ENCODE results near the gene SLAMF9.
A peak's percentile ranks its signal among the peaks of the same experiment; 100 is the strongest.

The SLAMF9 gene

DNA sequence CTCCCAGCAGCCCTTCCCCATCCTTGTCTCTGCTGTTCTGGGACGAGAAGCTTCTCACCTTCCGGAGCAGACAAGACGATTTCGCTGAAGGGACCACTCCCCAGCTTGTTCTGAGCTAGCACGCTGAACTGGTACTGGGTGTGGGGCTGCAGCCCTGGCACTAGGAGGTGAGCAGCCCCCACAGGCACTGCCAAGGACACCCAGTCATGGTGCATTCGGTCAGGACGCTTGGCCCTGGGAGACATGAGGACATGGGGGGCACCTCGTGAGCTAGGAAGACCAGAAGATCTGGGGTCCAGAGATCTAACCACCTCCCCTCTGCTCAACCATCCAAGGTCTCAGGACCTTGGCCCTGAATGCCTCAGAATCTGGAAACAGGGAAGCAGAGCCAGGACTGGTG is 23.4 kb downstream of the SLAMF9 start:
- Histone ChIP-seq H3K27ac (ENCODE audit: low read length) (no peak overlapping the region), H3K9me3 (ENCODE audit: control insufficient read depth in 1 of 2, low read length in 2 of 2) (no peaks in the 10 kb centered on the region), H3K4me3 (ENCODE audit: low read depth in 1 of 2, low read length in 2 of 2) (no peak overlapping the region), H3K27me3 (ENCODE audit: low read depth, low read length) (no peaks in the 10 kb centered on the region), H3K36me3 (ENCODE audit: control insufficient read depth in 1 of 2, insufficient read depth in 2 of 2, low read length in 2 of 2) (no peaks in the 10 kb centered on the region), H3K4me1 (ENCODE audit: control insufficient read depth in 1 of 2, insufficient read depth in 2 of 2, low read length in 2 of 2) (peaks cover 4 to 13% of the 10 kb centered on the region in 2 donors)

DNA sequence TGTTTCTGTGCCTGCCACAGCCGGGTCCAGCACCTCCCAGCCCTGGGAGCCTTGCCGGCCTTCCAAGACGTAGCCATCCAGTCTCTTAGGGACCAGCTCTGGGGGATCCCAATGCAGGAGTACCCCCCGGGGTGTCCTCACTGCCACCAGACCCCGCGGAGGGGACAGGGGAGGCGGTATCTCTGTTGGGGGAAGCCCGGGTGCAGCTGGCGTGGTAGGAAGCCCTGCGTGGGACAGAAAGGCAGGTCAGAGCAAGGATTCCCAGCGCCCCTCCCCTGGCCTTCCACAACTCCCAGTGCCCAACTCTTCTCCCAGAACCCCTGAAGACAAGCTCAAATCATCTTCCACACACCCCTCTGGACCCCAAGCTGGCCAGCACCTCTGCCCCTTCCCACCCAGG is 23.8 kb downstream of the SLAMF9 start:
- Histone ChIP-seq H3K9me3 (ENCODE audit: control insufficient read depth in 1 of 2, low read length in 2 of 2) (no peaks in the 10 kb centered on the region), H3K4me3 (ENCODE audit: low read depth in 1 of 2, low read length in 2 of 2) (no peak overlapping the region), H3K36me3 (ENCODE audit: control insufficient read depth in 1 of 2, insufficient read depth in 2 of 2, low read length in 2 of 2) (peaks cover 0 to 1% of the 10 kb centered on the region in 2 donors), H3K27me3 (ENCODE audit: low read depth, low read length) (no peaks in the 10 kb centered on the region), H3K4me1 (ENCODE audit: control insufficient read depth in 1 of 2, insufficient read depth in 2 of 2, low read length in 2 of 2) (peaks cover 4 to 13% of the 10 kb centered on the region in 2 donors), H3K27ac (ENCODE audit: low read length) (no peak overlapping the region)

DNA sequence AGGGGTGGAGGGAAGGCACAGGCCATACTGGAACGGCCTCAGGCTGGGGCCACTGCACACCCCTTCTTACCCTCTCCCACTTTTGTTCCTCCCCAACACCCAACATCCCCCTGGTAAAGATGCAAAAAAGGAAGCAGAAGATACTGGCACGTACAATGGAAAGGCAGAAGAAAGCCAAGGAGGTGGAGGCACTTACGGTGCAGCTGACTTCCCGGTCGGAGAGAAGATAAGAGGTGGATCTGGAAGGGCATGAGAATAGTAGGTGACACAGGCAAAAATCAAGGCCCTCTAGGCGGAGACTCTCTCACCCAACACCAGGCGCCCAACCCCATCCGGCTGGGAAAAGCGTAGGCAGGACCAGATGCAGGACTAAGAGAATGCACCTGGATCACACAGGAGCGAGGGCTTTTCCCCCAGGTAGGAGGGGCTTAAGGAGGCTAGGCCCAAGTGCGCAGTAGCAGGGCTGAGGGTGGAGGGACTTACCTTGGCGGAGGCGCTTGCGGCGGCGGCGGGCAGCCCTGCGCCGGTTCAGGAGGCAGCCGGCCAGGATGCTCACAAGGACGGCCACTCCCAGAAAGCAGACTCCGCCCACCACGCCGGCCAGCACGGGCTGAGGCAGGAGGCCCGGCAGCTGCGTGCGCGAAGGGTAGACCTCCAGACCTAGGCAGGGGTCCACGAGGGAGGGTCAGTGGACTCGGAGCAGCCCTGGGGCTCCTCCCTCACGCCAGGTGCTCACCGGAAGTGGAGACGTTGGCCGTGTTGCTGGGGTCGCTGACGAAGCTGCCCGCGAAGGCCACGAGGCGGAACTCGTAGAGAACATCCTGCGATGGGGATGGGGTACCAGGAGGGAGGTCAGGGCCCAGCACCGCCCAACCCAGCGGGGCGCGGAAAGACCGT is 24.6 kb downstream of the SLAMF9 start:
- Histone ChIP-seq H3K36me3 (ENCODE audit: control insufficient read depth in 1 of 2, insufficient read depth in 2 of 2, low read length in 2 of 2) (peaks cover 0 to 8% of the 10 kb centered on the region in 2 donors), H3K27ac (ENCODE audit: low read length) (no peak overlapping the region), H3K4me3 (ENCODE audit: low read depth in 1 of 2, low read length in 2 of 2) (no peak overlapping the region)

GRCh38 chr1:159928491-159929050 is 25.5 kb downstream of the SLAMF9 start:
- peaks cover 0 to 14% of the 10 kb centered on the region in 2 donors for H3K36me3 ChIP-seq (ENCODE audit: control insufficient read depth in 1 of 2, insufficient read depth in 2 of 2, low read length in 2 of 2)
- no peak overlapping the region for H3K27ac ChIP-seq (ENCODE audit: low read length)
- no peaks in the 10 kb centered on the region for H3K27me3 ChIP-seq (ENCODE audit: low read depth, low read length)
- H3K4me1 ChIP-seq (ENCODE audit: control insufficient read depth in 1 of 2, insufficient read depth in 2 of 2, low read length in 2 of 2): peaks cover 4 to 13% of the 10 kb centered on the region in 2 donors
- no peak overlapping the region for H3K4me3 ChIP-seq (ENCODE audit: low read depth in 1 of 2, low read length in 2 of 2)
- no peaks in the 10 kb centered on the region for H3K9me3 ChIP-seq (ENCODE audit: control insufficient read depth in 1 of 2, low read length in 2 of 2)

More for the DNA sequence above, 24.6 kb downstream of the SLAMF9 start:
- H3K9me3 ChIP-seq (ENCODE audit: control insufficient read depth in 1 of 2, low read length in 2 of 2): no peaks in the 10 kb centered on the region
- peaks cover 4 to 13% of the 10 kb centered on the region in 2 donors for H3K4me1 ChIP-seq (ENCODE audit: control insufficient read depth in 1 of 2, insufficient read depth in 2 of 2, low read length in 2 of 2)
- H3K27me3 ChIP-seq (ENCODE audit: low read depth, low read length): no peaks in the 10 kb centered on the region

- H3K27ac ChIP-seq (ENCODE audit: low read length): no peak overlapping the region
These were observed 26.1 kb downstream of the SLAMF9 start for GRCh38 chr1:159927849-159928431.

DNA sequence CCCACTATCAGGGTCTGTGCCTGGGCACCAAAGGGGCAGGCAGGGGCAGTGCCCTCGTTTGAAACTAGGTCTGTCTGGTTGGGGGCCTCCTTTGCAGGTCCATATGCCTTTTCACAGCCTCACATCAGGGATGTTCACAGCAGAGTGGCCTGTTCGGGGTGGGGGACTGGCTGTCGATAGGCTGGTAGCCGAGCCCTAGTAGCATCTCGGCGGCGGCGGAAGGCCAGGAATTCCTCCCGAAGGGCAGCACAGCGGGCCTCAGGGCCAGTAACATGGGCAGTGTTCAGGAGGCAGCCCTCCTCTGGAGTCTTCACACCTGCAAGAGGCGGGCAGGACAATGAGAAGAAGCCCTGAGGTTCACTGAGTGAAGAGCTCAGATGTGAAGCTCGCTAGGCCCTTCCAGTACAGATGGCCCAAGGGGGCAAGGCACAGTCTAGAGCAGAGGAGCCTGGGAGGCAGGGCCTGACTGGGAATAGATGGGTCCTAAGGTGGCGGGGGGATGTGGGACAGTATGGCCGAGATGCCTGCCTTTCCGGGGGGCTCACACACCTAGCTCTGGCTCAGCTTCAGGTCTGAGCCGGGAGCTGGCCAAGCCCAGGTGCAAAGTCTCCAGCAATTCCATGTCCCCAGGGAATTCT is 26.7 kb downstream of the SLAMF9 start:
- H3K27me3 ChIP-seq (ENCODE audit: low read depth, low read length): no peaks in the 10 kb centered on the region
- H3K36me3 ChIP-seq (ENCODE audit: control insufficient read depth in 1 of 2, insufficient read depth in 2 of 2, low read length in 2 of 2): peaks cover 0 to 14% of the 10 kb centered on the region in 2 donors
- no peak overlapping the region for H3K27ac ChIP-seq (ENCODE audit: low read length)
- peaks cover 6 to 20% of the 10 kb centered on the region in 2 donors for H3K4me1 ChIP-seq (ENCODE audit: control insufficient read depth in 1 of 2, insufficient read depth in 2 of 2, low read length in 2 of 2)
- H3K4me3 ChIP-seq (ENCODE audit: low read depth in 1 of 2, low read length in 2 of 2): no peak overlapping the region
- H3K9me3 ChIP-seq (ENCODE audit: control insufficient read depth in 1 of 2, low read length in 2 of 2): no peaks in the 10 kb centered on the region

More at GRCh38 chr1:159927849-159928431, 26.1 kb downstream of the SLAMF9 start:
- no peaks in the 10 kb centered on the region for H3K9me3 ChIP-seq (ENCODE audit: control insufficient read depth in 1 of 2, low read length in 2 of 2)
- H3K36me3 ChIP-seq (ENCODE audit: control insufficient read depth in 1 of 2, insufficient read depth in 2 of 2, low read length in 2 of 2): peaks cover 0 to 14% of the 10 kb centered on the region in 2 donors
- H3K4me3 ChIP-seq (ENCODE audit: low read depth in 1 of 2, low read length in 2 of 2): no peak overlapping the region
- H3K4me1 ChIP-seq (ENCODE audit: control insufficient read depth in 1 of 2, insufficient read depth in 2 of 2, low read length in 2 of 2): peaks cover 4 to 14% of the 10 kb centered on the region in 2 donors
- no peaks in the 10 kb centered on the region for H3K27me3 ChIP-seq (ENCODE audit: low read depth, low read length)

- Histone ChIP-seq H3K27ac (ENCODE audit: low read length) (peak overlapping the region; percentile 100), H3K4me1 (ENCODE audit: control insufficient read depth in 1 of 2, insufficient read depth in 2 of 2, low read length in 2 of 2) (peaks cover 20 to 29% of the 10 kb centered on the region in 2 donors)
These were observed 28.3 kb downstream of the SLAMF9 start for GRCh38 chr1:159925719-159926078.

GRCh38 chr1:159924791-159925718 is 29.0 kb downstream of the SLAMF9 start, which contains the start of gene TAGLN2:
Gene TAGLN2, minus strand, starts transcription at chr1:159925507. Its CDS starts 4,998 bp downstream, at chr1:159920509.
- Histone ChIP-seq H3K27ac (ENCODE audit: low read length) (peak within 1 kb of the TSS; percentile 100), H3K27me3 (ENCODE audit: low read depth, low read length) (no peaks in the 10 kb centered on the region), H3K36me3 (ENCODE audit: control insufficient read depth in 1 of 2, insufficient read depth in 2 of 2, low read length in 2 of 2) (peaks cover 12 to 21% of the 10 kb centered on the region in 2 donors), H3K4me3 (ENCODE audit: low read depth in 1 of 2, low read length in 2 of 2) (peak within 1 kb of the TSS; percentile 77 to 93), H3K9me3 (ENCODE audit: control insufficient read depth in 1 of 2, low read length in 2 of 2) (no peaks in the 10 kb centered on the region), H3K4me1 (ENCODE audit: control insufficient read depth in 1 of 2, insufficient read depth in 2 of 2, low read length in 2 of 2) (peaks cover 20 to 35% of the 10 kb centered on the region in 2 donors)

More at GRCh38 chr1:159925719-159926078, 28.3 kb downstream of the SLAMF9 start:
- H3K27me3 ChIP-seq (ENCODE audit: low read depth, low read length): no peaks in the 10 kb centered on the region
- H3K4me3 ChIP-seq (ENCODE audit: low read depth in 1 of 2, low read length in 2 of 2): peak overlapping the region; percentile 77 to 93
- H3K9me3 ChIP-seq (ENCODE audit: control insufficient read depth in 1 of 2, low read length in 2 of 2): no peaks in the 10 kb centered on the region
- peaks cover 5 to 15% of the 10 kb centered on the region in 2 donors for H3K36me3 ChIP-seq (ENCODE audit: control insufficient read depth in 1 of 2, insufficient read depth in 2 of 2, low read length in 2 of 2)

- Histone ChIP-seq H3K36me3 (ENCODE audit: control insufficient read depth in 1 of 2, insufficient read depth in 2 of 2, low read length in 2 of 2) (peaks cover 20 to 30% of the 10 kb centered on the region in 2 donors), H3K4me1 (ENCODE audit: control insufficient read depth in 1 of 2, insufficient read depth in 2 of 2, low read length in 2 of 2) (peaks cover 20 to 44% of the 10 kb centered on the region in 2 donors), H3K27me3 (ENCODE audit: low read depth, low read length) (no peaks in the 10 kb centered on the region), H3K27ac (ENCODE audit: low read length) (peak overlapping the region; percentile 100), H3K4me3 (ENCODE audit: low read depth in 1 of 2, low read length in 2 of 2) (peak overlapping the region; percentile 77 to 93), H3K9me3 (ENCODE audit: control insufficient read depth in 1 of 2, low read length in 2 of 2) (no peaks in the 10 kb centered on the region)
These were observed 29.8 kb downstream of the SLAMF9 start for GRCh38 chr1:159924025-159924790.
